GM23338 (cell line): ENCODE data around the gene DBT. TPM values are rescaled to one million over a fixed set of nuclear protein-coding genes. Genes with fewer than 3 reads are reported as not detected.

Experiments
- ATAC-seq: fragments of 200-7000 bp; cut with Tn5 transposase; 3 replicates; pipeline ENCODE4 v1.9.1; 2020
- DNase-seq: peaks from one replicate; pipeline ENCODE4 v3.0.0-alpha.2; 2015; ENCODE audit warnings: low spot score
- H2AFZ ChIP-seq: fragments of 200-600 bp; sonication (generic); 2 replicates; pipeline ENCODE4 v1.8.0; 2016; ENCODE audit warnings: antibody characterized with exemption, mild to moderate bottlenecking, moderate library complexity
- H3F3A ChIP-seq: fragments of 200-600 bp; sonication (generic); replicated peaks from 2 replicates; pipeline ENCODE4 v1.8.0; 2017; ENCODE audit warnings: antibody characterized with exemption, mixed run types, low read depth
- H3K27ac ChIP-seq: fragments of 200-600 bp; sonication (generic); 2 replicates; pipeline ENCODE4 v1.6.1; 2016; ENCODE audit warnings: low read depth
- H3K27me3 ChIP-seq: fragments of 200-600 bp; sonication (generic); 2 replicates; pipeline ENCODE4 v1.8.0; 2016; ENCODE audit warnings: mild to moderate bottlenecking, mixed run types, moderate library complexity; ENCODE audit not compliant: insufficient read depth
- H3K36me3 ChIP-seq: fragments of 200-600 bp; sonication (generic); 2 replicates; pipeline ENCODE4 v1.8.0; 2016; ENCODE audit warnings: mild to moderate bottlenecking; ENCODE audit not compliant: insufficient read depth
- H3K4me1 ChIP-seq: fragments of 200-600 bp; sonication (generic); 2 replicates; pipeline ENCODE4 v1.8.0; 2016; ENCODE audit warnings: mild to moderate bottlenecking, moderate library complexity; ENCODE audit not compliant: insufficient read depth
- H3K4me2 ChIP-seq: fragments of 200-600 bp; sonication (generic); 2 replicates; pipeline ENCODE4 v1.7.1; 2017; ENCODE audit warnings: mixed run types
- H3K4me3 ChIP-seq: fragments of 200-600 bp; sonication (generic); 2 replicates; pipeline ENCODE4 v1.6.1; 2016; ENCODE audit warnings: mixed run types
- H3K79me2 ChIP-seq: fragments of 200-600 bp; sonication (generic); replicated peaks from 2 replicates; pipeline ENCODE4 v1.8.0; 2017; ENCODE audit warnings: mild to moderate bottlenecking; ENCODE audit not compliant: insufficient read depth
- H3K9me2 ChIP-seq: fragments of 200-600 bp; sonication (generic); 2 replicates; pipeline ENCODE4 v1.8.0; 2017; ENCODE audit not compliant: insufficient read depth
- H4K20me1 ChIP-seq: fragments of 200-600 bp; sonication (generic); replicated peaks from 2 replicates; pipeline ENCODE4 v1.8.0; 2017; ENCODE audit warnings: mild to moderate bottlenecking; ENCODE audit not compliant: insufficient read depth
- H3K27ac Mint-ChIP-seq: 2 replicates; pipeline ENCODE4 v1.8.0; 2020; ENCODE audit warnings: inconsistent platforms, mild to moderate bottlenecking, moderate library complexity, mixed read lengths
- H3K27me3 Mint-ChIP-seq: 3 replicates; pipeline ENCODE4 v1.8.0; 2022; ENCODE audit warnings: low read depth, mild to moderate bottlenecking, moderate library complexity, mixed read lengths, inconsistent platforms; ENCODE audit not compliant: insufficient read depth, poor library complexity
- H3K36me3 Mint-ChIP-seq: 3 replicates; pipeline ENCODE4 v1.8.0; 2021; ENCODE audit warnings: low read depth, mild to moderate bottlenecking, inconsistent platforms, moderate library complexity, mixed read lengths
- H3K4me1 Mint-ChIP-seq: 3 replicates; pipeline ENCODE4 v1.8.0; 2020; ENCODE audit warnings: mild to moderate bottlenecking, inconsistent platforms, mixed read lengths
- H3K4me3 Mint-ChIP-seq: 3 replicates; pipeline ENCODE4 v1.8.0; 2021; ENCODE audit warnings: moderate library complexity, mild to moderate bottlenecking, inconsistent platforms, mixed read lengths
- H3K9me3 Mint-ChIP-seq: 3 replicates; pipeline ENCODE4 v1.8.0; 2020; ENCODE audit warnings: moderate library complexity, mild to moderate bottlenecking, inconsistent platforms, mixed read lengths
- CREB1 ChIP-seq: fragments of 250-450 bp; sonication (Bioruptor Pico); IDR thresholded peaks from 2 replicates; pipeline ENCODE4 v1.5.0; 2020; ENCODE audit warnings: low read depth, mild to moderate bottlenecking, moderate library complexity
- EZH2phosphoT487 ChIP-seq: fragments of 200-600 bp; sonication (generic); IDR thresholded peaks from one replicate; pipeline ENCODE4 v1.8.1; 2018; ENCODE audit warnings: antibody characterized with exemption; ENCODE audit not compliant: unreplicated experiment
- JUNB ChIP-seq: IDR thresholded peaks from one replicate; pipeline ENCODE4 v1.6.1; 2016; ENCODE audit warnings: antibody characterized with exemption; ENCODE audit not compliant: unreplicated experiment
- NANOG ChIP-seq: IDR thresholded peaks from 2 replicates; pipeline ENCODE4 v1.6.1; 2016; ENCODE audit warnings: antibody characterized with exemption, borderline replicate concordance
- POLR2AphosphoS5 ChIP-seq: IDR thresholded peaks from 2 replicates; pipeline ENCODE4 v1.6.1; 2016; ENCODE audit warnings: antibody characterized with exemption, low read depth
- STAT1 ChIP-seq: IDR thresholded peaks from one replicate; pipeline ENCODE4 v1.6.1; 2016; ENCODE audit warnings: antibody characterized with exemption; ENCODE audit not compliant: unreplicated experiment
- ZNF114 ChIP-seq: fragments of 250-450 bp; sonication (Bioruptor Pico); IDR thresholded peaks from 2 replicates; pipeline ENCODE4 v1.5.0; 2020; ENCODE audit warnings: mild to moderate bottlenecking, moderate library complexity
- ZNF331 ChIP-seq: fragments of 250-450 bp; sonication (Bioruptor Pico); IDR thresholded peaks from 2 replicates; pipeline ENCODE4 v1.5.0; 2020; ENCODE audit warnings: low read depth, mild to moderate bottlenecking, moderate library complexity
- polyA plus RNA-seq: library from polyadenylated mRNA; unstranded; fragments of >200 nt; fragmentation: Nextera tagmentation; extraction: Ambion mirVana; gene quantifications from 2 replicates; pipeline ENCODE4 v1.2.1, GENCODE V29; 2016
- total RNA-seq: library from RNA; depleted of rRNA; stranded (reverse); fragments of >200 nt; shearing (Covaris generic); gene quantifications from 2 replicates; pipeline ENCODE4 v1.2.3, GENCODE V29; 2014
- TF ChIP-seq, protein P1 (sequence below): fragments of 250-450 bp; sonication (Bioruptor Pico); IDR thresholded peaks from 2 replicates; pipeline ENCODE4 v1.5.0; 2020; ENCODE audit warnings: mild to moderate bottlenecking, moderate library complexity
- TF ChIP-seq, protein P2 (sequence below): IDR thresholded peaks from 2 replicates; pipeline ENCODE4 v1.6.1; 2016; ENCODE audit warnings: antibody characterized with exemption
- TF ChIP-seq, protein P3 (sequence below): IDR thresholded peaks from one replicate; pipeline ENCODE4 v1.6.1; 2018; ENCODE audit warnings: antibody characterized with exemption; ENCODE audit not compliant: unreplicated experiment

DBT gene
- total and polyA plus RNA-seq, 2 experiments from 2014 or later, result 8.1 to 14.7 TPM

DNA sequence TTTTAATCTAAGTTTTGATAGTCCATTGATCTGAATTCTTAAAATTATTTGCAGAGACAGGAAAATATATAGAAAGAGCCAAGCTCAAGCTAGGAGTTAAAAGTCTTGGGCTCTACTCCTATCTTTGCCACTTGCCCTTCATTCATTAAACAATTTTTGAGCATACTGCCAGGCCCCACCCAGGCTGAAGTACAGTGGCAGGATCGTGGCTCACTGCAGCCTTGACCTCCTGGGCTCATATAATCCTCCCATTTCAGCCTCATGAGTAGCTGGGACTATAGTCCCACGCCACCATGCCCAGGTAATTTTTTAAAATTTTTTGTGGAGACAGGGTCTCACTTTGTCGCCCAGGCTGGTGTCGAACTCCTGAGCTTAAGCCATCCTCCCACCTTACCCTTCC lies 108.4 kb downstream of the DBT start (continued):
- TF ChIP-seq, protein P1, sequence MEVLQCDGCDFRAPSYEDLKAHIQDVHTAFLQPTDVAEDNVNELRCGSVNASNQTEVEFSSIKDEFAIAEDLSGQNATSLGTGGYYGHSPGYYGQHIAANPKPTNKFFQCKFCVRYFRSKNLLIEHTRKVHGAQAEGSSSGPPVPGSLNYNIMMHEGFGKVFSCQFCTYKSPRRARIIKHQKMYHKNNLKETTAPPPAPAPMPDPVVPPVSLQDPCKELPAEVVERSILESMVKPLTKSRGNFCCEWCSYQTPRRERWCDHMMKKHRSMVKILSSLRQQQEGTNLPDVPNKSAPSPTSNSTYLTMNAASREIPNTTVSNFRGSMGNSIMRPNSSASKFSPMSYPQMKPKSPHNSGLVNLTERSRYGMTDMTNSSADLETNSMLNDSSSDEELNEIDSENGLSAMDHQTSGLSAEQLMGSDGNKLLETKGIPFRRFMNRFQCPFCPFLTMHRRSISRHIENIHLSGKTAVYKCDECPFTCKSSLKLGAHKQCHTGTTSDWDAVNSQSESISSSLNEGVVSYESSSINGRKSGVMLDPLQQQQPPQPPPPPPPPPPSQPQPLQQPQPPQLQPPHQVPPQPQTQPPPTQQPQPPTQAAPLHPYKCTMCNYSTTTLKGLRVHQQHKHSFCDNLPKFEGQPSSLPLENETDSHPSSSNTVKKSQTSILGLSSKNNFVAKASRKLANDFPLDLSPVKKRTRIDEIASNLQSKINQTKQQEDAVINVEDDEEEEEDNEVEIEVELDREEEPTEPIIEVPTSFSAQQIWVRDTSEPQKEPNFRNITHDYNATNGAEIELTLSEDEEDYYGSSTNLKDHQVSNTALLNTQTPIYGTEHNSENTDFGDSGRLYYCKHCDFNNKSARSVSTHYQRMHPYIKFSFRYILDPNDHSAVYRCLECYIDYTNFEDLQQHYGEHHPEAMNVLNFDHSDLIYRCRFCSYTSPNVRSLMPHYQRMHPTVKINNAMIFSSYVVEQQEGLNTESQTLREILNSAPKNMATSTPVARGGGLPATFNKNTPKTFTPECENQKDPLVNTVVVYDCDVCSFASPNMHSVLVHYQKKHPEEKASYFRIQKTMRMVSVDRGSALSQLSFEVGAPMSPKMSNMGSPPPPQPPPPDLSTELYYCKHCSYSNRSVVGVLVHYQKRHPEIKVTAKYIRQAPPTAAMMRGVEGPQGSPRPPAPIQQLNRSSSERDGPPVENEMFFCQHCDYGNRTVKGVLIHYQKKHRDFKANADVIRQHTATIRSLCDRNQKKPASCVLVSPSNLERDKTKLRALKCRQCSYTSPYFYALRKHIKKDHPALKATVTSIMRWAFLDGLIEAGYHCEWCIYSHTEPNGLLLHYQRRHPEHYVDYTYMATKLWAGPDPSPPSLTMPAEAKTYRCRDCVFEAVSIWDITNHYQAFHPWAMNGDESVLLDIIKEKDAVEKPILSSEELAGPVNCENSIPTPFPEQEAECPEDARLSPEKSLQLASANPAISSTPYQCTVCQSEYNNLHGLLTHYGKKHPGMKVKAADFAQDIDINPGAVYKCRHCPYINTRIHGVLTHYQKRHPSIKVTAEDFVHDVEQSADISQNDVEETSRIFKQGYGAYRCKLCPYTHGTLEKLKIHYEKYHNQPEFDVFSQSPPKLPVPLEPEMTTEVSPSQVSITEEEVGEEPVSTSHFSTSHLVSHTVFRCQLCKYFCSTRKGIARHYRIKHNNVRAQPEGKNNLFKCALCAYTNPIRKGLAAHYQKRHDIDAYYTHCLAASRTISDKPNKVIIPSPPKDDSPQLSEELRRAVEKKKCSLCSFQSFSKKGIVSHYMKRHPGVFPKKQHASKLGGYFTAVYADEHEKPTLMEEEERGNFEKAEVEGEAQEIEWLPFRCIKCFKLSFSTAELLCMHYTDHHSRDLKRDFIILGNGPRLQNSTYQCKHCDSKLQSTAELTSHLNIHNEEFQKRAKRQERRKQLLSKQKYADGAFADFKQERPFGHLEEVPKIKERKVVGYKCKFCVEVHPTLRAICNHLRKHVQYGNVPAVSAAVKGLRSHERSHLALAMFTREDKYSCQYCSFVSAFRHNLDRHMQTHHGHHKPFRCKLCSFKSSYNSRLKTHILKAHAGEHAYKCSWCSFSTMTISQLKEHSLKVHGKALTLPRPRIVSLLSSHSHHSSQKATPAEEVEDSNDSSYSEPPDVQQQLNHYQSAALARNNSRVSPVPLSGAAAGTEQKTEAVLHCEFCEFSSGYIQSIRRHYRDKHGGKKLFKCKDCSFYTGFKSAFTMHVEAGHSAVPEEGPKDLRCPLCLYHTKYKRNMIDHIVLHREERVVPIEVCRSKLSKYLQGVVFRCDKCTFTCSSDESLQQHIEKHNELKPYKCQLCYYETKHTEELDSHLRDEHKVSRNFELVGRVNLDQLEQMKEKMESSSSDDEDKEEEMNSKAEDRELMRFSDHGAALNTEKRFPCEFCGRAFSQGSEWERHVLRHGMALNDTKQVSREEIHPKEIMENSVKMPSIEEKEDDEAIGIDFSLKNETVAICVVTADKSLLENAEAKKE, result no peak
- TF ChIP-seq JUNB, result no peak
- no peak for TF ChIP-seq NANOG
- no peak for TF ChIP-seq POLR2AphosphoS5
- TF ChIP-seq STAT1, result no peak

DNA sequence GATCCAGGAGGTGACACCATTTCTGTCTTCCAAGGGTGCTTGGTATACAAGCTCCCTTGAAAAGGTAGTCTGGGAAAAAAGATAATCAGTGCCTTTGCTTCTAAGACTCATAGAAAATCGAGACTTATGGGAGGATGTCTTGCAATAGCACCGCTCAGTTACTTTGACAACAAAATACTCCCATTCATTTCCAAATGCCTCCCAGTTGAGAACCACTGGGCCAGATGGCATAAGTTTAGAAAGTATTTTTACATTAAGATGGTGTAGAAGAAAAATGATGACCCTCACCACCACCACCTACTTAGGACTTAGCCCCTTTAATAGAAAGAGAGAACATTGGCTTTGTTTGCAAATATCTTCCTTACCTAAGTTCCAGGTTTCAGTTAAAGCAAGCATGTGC lies 112.0 kb downstream of the DBT start:
- Mint-ChIP-seq H3K27me3 (peaks cover 9% of the 10 kb centered on the region), H3K9me3 (no peaks in the 10 kb centered on the region), H3K4me3 (no peak overlapping the region), H3K27ac (no peak overlapping the region), H3K4me1 (0 out of 3 replicates have a peak, but pooled peaks cover 2% of the 10 kb centered on the region), H3K36me3 (peaks cover 16% of the 10 kb centered on the region; the same call in 2 of the 3 replicates)
- peaks cover 41% of the 10 kb centered on the region for H3K36me3 ChIP-seq
- ATAC-seq (no peak), DNase-seq (no peak)
- no peaks in the 10 kb centered on the region for H3K9me2 ChIP-seq
- peaks cover 22% of the 10 kb centered on the region for H3K79me2 ChIP-seq
- H4K20me1 ChIP-seq, result 0 out of 2 replicates have a peak, but pooled peaks cover 3% of the 10 kb centered on the region
- H3F3A ChIP-seq, result no peaks in the 10 kb centered on the region
- H3K4me1 ChIP-seq, result peaks cover 9% of the 10 kb centered on the region; the same call in 1 of the 2 replicates
- H2AFZ ChIP-seq, result no peak overlapping the region
- H3K4me3 ChIP-seq, result no peak overlapping the region
- H3K4me2 ChIP-seq, result no peak overlapping the region
- no peaks in the 10 kb centered on the region for H3K27me3 ChIP-seq
- H3K27ac ChIP-seq, result no peak overlapping the region
- TF ChIP-seq STAT1 (no peak), ZNF114 (CRISPR knock-in tag) (no peak), JUNB (no peak), CREB1 (CRISPR knock-in tag) (no peak), EZH2phosphoT487 (no peak), ZNF331 (CRISPR knock-in tag) (no peak), POLR2AphosphoS5 (no peak), NANOG (no peak)
- TF ChIP-seq, protein P2, sequence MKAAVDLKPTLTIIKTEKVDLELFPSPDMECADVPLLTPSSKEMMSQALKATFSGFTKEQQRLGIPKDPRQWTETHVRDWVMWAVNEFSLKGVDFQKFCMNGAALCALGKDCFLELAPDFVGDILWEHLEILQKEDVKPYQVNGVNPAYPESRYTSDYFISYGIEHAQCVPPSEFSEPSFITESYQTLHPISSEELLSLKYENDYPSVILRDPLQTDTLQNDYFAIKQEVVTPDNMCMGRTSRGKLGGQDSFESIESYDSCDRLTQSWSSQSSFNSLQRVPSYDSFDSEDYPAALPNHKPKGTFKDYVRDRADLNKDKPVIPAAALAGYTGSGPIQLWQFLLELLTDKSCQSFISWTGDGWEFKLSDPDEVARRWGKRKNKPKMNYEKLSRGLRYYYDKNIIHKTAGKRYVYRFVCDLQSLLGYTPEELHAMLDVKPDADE, result no peak
- TF ChIP-seq, protein P3, sequence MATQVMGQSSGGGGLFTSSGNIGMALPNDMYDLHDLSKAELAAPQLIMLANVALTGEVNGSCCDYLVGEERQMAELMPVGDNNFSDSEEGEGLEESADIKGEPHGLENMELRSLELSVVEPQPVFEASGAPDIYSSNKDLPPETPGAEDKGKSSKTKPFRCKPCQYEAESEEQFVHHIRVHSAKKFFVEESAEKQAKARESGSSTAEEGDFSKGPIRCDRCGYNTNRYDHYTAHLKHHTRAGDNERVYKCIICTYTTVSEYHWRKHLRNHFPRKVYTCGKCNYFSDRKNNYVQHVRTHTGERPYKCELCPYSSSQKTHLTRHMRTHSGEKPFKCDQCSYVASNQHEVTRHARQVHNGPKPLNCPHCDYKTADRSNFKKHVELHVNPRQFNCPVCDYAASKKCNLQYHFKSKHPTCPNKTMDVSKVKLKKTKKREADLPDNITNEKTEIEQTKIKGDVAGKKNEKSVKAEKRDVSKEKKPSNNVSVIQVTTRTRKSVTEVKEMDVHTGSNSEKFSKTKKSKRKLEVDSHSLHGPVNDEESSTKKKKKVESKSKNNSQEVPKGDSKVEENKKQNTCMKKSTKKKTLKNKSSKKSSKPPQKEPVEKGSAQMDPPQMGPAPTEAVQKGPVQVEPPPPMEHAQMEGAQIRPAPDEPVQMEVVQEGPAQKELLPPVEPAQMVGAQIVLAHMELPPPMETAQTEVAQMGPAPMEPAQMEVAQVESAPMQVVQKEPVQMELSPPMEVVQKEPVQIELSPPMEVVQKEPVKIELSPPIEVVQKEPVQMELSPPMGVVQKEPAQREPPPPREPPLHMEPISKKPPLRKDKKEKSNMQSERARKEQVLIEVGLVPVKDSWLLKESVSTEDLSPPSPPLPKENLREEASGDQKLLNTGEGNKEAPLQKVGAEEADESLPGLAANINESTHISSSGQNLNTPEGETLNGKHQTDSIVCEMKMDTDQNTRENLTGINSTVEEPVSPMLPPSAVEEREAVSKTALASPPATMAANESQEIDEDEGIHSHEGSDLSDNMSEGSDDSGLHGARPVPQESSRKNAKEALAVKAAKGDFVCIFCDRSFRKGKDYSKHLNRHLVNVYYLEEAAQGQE, result no peak
